K562 treated with DMSO at 1 percent for 24 hours (cell line): ENCODE data around the gene RTP4. TPM values are rescaled to one million over a fixed set of nuclear protein-coding genes. Genes with fewer than 3 reads are reported as not detected.

Experiments used
- total RNA-seq: library from RNA; unstranded; fragments of 300-600 nt; gene quantifications from 2 replicates; pipeline ENCODE4 v1.2.3, GENCODE V29; 2022; ENCODE audit warnings: low read depth; ENCODE audit not compliant: insufficient read depth

RTP4 gene, protein sequence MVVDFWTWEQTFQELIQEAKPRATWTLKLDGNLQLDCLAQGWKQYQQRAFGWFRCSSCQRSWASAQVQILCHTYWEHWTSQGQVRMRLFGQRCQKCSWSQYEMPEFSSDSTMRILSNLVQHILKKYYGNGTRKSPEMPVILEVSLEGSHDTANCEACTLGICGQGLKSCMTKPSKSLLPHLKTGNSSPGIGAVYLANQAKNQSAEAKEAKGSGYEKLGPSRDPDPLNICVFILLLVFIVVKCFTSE
- total RNA-seq, result 0.66 TPM in 1 of 2 replicates, not detected in the other

DNA sequence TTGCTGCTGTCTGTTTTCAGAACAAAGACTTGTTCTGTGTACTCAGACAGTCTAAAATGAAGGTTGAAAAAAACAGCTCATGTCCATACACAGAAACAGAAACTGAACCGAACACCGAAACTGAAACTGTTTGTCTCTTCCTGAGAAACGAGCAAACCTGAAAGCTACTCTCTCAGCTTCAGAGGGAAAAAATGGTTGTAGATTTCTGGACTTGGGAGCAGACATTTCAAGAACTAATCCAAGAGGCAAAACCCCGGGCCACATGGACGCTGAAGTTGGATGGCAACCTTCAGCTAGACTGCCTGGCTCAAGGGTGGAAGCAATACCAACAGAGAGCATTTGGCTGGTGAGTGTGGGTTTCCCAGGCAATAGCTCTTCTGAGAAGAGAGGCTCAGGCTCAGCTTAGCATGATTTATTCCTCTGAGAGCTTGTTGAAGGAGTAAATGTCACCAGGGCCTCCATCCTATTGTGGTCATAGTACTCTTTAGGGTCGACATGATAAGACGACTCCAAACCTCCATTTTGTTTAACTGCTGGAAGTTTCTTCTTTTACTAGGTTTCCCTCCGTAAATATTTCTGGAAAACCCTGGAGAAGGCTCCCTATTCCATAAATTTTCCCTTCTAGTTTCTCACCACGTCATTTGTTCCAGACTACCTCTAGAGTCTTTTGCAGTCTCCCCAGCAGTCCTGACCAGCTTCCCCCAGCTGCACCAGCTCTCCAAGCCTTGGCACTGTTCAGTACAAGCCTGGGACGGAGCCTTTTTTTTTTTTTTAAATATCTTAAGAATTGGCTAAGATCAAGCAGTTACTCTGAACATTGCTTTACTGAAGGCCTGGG, at the start of gene RTP4:
RTP4 (plus strand) TSS at position 135 of the 838 bp plus-strand sequence; CDS start at position 192, 57 bp downstream.

Other genes with a start within 250 kb of the RTP4 start
- gene RPL39L, start 228.9 kb upstream of the RTP4 start, total RNA-seq, result 124 and 129 TPM in 2 replicates
- not detected in 2 replicates for gene RTP1, start 170.9 kb upstream of the RTP4 start, total RNA-seq
- gene MASP1, start 76.6 kb upstream of the RTP4 start, total RNA-seq, result 1.4 and 1.8 TPM in 2 replicates